ENCODE measurements around the gene C12orf75.
"Not testable (repeated sequence)": the region's sequence is repeated elsewhere in the genome, so short reads cannot be mapped to it uniquely, and the experiment has no call there.

Gene C12orf75

DNA sequence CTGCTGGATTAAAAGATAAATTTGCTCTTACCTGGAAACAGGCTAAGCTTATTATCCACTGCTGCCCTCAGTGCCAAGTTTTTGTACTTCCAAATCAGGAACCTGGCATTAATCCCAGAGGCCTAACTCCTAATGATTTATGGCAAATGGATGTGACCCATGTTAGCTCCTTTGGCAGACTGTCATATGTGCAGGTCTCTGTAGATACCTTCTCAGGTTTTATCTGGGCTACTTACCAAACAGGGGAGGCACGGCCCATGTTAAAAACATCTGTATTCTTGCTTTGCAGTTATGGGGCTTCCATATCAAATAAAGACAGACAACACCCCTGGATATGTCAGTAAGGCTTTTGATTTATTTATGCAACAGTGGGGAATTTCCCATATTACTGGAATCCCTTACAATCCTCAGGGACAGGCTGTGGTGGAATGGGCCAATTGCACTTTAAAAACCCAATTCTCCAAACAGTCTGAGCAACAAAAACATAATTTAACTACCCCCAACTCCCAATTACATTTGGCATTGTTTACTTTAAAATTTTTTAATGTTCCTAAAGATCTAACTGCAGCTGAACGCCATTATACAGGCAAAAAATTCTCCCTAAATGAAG lies 19.9 kb upstream of the C12orf75 start:
- not testable (repeated sequence) for DNase-seq (ENCODE audit: low read depth)

DNA sequence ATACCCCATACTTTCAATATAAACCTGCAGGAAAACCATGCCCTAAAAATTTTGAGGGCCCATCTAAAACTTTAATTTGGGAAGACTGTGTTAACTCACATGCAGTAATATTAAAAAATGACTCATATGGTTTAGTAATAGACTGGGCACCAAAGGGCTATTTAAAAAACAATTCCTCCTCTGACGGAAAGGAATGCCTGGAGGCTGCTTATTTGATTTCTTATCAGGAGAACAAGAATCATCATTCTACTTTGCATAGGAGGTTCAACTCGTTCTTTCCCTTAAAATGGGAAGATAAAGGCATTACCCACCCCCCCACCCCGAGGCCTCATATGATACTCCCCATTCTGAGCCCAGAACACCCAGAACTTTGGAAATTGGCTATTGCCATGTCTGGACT lies 18.6 kb upstream of the C12orf75 start:
- peak; percentile 47 for DNase-seq (ENCODE audit: low read depth)

DNA sequence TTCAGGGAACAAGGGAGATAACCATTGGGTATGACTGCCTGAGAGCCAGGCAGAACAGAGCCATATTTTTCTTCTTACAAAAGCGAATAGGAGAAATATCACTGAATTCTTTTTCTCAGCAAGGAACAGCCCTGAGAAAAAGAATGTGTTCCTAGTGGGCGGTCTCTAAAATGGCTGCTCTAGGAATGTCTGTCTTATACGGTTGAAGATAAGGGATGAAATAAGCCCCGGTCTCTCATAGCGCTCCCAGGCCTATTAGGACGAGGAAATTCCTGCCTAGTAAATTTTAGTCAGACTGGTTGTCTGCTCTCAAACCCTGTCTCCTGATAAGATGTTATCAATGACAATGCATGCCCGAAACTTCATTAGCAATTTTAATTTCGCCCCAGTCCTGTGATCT lies 16.7 kb upstream of the C12orf75 start:
- DNase-seq (ENCODE audit: low read depth), result not testable (repeated sequence)

DNA sequence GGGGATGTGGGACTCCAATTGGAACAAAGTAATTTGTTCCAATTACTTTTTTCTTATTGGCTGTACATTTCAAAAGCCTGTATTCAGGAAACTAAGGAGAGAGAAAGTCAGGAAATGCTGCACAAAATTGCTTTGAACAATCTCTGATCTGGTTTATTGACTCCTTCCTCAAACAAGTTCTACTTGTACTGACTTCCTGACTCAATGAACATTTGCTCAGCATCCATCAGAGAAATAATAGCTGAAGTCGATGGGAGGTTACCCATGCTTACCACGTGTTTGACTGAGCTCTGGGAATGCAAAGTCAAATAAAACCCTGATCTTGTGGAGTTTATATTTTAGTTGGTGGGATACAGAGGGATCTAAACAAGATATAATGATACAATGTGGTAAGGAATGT lies 15.4 kb upstream of the C12orf75 start:
- DNase-seq (ENCODE audit: low read depth), result no peak

- no peak for DNase-seq (ENCODE audit: low read depth)
Measured at GRCh38 chr12:105315726-105316125, 14.8 kb upstream of the C12orf75 start.

DNA sequence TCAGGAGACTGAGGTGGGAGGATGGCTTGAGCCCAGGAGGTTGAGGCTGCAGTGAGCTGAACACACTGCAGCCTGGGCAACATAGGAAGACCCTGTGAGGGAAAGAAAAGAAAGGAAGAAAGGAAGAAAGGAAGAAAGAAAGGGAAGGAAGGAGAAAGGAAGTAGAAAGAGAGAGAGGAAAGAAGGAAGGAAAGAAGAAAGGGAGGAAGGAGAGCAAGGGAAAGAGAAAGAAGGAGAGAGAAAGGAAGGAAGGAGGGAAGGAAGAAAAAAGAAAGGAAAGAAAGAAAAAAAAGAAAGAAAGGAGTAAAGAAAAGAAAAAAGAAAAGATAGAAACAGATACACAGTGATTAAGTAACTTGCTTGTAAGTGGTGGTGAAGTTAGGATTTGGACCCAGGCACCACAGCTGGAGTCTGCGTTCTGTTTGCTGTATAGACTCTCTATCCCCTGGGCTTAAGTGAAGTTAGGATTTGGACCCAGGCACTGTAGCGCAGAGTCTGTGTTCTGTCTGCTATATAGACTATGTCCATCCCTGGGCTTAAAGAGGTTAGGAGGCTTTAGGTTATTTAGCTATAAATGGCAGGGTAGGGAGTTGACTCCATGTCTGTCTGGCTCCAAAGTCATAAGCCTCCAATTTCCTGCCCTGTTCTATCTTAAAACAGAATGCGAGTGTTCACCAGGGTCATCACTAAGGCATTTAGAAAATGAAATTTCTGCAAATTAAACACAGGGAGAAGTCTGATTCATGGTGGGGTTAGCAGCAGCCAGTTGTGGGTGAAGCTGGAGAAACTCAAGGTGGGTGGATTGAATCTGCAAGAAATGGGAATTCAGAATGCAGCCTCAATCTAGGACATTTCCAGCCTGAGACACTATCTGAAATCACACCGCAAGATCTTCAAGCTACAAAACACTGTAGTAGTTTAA lies 13.3 kb upstream of the C12orf75 start:
- DNase-seq (ENCODE audit: low read depth), result peak; percentile 86

DNA sequence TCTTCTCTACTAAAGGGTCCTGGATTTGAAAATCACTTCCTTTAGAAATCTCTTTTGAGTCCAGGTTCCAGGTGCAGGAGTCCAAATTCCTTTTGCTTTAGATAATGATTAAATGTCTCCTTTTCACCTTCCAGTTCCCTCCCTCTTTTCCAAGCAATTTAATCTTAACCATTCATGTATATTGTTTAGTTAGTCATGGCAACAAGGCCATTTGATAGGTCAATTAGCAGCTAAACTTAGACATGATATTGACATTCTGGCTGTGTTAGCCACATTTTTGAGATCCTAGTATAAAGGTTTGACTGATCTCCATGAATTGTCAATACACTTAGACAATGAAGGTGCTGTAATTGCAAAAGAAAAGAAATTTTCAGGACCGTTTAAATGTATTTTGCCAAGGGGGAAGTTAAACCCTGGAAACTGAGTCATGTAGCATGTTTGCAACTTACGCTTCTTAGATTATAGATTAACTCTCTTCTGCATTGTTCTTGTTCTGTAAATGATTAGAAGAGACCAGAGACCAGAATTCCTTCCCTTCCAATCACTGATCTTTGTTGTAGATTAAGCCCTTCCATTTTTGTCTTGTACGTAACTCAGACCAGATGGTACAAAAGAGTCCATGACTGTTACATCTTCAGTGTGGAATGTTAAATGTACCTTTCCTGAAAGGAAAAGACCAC lies 12.4 kb upstream of the C12orf75 start:
- DNase-seq (ENCODE audit: low read depth), result peak; percentile 45

DNA sequence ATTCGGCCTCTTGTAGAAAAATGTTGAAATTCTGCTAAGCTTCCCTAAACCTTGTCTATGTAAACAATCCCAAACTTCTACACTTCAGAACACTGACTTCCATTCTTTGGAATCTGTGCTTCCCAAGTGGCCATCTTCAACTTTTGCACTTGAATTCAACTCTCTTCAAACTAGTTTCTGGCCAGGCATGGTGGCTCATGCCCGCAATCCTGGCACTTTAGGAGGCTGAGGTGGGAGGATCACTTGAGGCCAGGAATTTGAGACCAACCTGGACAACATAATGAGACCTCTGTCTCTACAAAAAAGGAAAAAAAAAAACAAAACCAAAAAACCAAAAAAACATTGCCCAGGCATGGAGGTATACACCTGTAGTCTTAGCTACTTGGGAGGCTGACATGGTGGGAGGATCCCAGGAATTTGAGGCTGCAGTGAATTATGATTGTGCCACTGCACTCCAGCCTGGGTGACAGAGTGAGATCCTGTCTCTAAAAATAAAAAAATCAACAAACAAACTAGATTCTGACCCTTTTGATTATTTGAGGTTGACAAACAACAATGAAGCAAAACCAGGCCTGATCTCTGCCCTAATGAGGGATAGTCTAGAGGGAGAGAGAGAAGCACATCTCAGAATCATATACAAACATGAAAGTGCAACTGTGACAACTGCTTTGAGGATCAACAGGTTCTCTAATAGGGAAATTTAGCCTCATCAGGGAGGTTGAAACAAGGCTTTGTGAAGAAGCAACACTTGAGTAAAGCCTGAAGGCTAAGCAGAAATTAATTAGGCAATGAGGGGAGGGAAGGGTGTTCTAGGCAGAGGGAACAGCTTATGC lies 11.6 kb upstream of the C12orf75 start:
- no peak for DNase-seq (ENCODE audit: low read depth)

DNA sequence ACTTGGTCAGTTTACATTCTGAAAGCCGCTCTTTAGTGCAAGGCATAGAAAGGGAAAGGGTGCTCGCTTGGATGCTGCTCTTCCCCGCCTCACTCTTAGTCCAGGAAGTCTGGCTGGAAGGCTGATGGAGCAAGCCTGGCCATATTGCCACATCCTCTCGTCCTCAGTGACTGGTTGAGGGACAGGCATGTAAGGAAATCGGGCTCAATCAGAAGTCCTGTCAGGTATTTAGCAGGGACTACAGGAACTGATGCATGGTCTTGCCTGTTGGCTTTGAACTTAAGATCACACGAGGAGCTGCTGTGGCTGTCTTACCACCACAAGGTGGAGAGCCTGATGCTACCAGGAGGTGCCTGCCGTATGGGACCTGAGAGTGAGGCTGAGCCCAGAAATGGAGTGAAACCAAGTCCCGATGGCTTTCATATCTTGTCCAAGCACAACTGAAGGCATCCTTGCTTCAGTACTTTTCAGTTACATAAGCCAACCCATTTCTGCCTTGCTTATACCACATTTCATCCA lies 10.7 kb upstream of the C12orf75 start:
- no peak for DNase-seq (ENCODE audit: low read depth)

DNA sequence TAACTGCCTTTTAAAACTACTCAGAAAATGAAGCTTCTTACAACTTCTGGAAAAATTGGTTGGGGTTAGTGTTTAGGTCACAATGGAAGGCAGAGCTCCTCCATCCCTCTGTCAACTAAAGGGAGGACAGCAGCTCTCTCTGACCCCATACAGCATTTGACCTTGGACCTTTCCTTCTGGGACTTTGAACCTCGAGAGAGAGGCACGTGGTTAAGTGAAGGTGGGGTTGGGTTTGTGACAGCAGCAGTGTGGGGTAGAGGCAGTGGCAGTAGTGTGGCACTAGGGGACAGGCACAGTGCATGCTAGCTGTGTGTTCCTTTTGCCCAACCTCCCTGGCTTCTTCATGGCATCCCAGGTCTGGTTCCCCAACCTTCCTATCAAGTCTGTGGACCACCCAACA lies 9.4 kb upstream of the C12orf75 start:
- no peak for DNase-seq (ENCODE audit: low read depth)

- DNase-seq (ENCODE audit: low read depth), result no peak
Measured at GRCh38 chr12:105322070-105322469, 8.4 kb upstream of the C12orf75 start.

DNA sequence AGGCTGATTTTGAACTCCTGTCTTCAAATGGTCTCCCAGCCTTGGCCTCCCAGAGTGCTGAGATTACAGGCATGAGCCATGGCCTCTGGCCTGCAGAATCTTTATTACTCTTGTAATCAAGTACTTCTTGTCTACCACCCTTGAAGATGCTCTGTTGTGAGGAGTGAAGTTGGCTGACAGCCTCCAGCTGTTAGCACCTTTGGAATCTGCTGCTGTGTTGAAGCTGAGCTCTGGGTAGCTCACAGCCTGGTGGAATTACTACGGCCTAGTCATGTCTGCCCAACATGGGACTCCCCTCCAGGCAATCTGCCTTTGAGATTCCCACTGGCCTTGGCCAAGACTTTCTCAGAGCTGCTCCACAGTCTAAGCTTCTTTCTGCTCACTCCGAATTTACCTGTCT lies 5.8 kb upstream of the C12orf75 start:
- no peak for DNase-seq (ENCODE audit: low read depth)

- no peak for DNase-seq (ENCODE audit: low read depth)
Measured at GRCh38 chr12:105325117-105325516, 5.4 kb upstream of the C12orf75 start.

GRCh38 chr12:105329926-105330282 lies 587 bp upstream of the C12orf75 start:
- no peak for DNase-seq (ENCODE audit: low read depth)

DNA sequence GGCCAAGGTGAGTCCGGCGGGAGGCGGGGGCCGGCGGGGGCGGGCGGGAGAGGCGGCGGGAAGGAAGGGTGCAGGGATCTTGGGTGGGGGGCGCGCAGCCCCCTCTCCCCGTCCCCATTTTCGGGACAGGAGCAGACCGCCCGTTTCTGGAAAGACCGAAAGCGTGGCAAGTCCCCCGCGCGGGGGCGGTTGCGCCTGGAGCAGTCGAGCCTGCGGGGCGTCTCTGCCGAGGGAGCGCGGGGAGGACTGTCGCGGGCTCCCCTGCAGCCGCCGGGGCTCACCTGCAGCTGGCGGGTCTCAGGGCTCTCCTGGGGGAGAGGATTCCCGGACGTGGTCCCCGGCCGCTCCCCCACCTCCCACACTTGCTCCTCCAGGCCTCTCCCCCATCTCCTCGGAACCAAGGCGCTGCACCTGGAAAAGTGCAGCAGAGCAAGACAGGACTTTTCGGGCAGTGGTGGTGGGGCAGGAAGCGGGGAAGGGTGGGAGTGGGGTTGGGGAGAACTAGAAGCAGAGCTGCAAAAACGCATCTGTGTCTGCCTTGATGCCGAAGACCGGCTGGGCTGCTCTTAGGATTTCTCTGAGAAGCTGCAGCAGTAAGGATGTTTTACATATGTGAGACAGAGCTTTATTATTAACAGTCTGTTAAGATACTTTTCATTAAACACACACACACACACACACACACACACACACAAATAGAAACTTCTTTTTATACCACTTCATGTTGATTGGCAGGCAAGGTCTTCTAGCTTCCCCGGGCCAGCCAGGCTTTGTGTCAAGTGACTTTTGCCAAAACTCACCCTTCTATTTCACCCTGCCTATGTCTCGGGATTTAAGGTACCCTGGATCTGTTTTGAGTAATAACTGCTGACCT lies 677 bp downstream of the C12orf75 start:
- DNase-seq (ENCODE audit: low read depth), result peak; percentile 50

DNA sequence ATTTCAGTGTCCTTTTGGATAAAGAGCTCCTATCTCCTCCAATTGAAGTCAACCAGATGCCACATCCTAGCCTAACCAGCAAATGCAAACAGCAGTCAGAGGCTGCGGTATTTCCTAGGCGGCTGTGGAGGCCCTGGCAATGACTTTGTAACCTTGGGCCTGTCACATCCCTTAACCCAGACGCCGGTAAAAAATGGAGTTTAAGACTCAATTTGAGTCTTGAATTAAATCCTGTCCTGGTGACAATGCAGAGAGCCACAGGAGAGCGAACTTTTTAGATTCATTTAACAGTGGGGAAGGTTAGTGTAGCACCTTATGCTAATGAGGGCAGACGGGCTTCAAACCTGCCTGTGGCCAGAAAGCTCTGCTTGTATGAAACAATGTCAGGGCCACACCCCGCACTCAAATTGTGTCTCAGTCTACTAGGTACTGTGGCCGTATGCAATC lies 1.3 kb downstream of the C12orf75 start:
- peak; percentile 46 for DNase-seq (ENCODE audit: low read depth)

DNA sequence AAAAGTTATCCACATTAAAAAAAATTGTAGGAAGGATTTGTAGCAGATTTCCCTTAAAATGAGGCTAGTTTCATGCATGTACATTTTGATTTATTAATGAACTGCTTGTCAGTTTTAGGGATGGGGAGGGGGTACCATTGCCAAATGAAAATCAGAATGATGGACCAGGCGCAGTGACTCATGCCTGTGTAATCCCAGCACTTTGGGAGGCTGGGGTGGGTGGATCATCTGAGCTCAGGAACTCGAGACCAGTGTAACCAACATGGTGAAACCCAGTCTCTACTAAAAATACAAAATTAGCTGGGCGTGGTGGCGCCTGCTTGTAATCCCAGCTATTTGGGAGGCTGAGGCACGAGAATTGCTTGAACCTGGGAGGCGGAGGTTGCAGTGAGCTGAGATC lies 1.8 kb downstream of the C12orf75 start:
- DNase-seq (ENCODE audit: low read depth), result peak; percentile 71

DNA sequence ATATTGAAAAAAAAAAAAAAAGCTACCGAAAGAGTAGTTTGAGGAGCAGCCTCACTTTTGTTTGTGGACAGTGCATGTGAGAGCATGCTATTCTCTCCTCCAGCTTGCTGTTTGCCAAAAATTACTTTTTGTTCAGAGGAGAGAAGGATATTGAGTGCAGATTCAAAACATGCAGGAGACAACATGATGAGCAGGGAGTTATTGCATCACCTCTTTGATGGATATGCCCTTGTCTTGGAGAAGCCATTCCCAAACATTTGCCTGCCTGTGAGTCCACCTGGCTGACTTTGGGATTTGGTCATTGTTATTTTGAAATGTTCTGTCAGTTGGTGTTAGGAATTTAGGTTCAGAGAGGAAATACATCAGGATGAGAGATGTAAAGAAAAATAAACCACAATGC lies 2.4 kb downstream of the C12orf75 start:
- no peak for DNase-seq (ENCODE audit: low read depth)

DNA sequence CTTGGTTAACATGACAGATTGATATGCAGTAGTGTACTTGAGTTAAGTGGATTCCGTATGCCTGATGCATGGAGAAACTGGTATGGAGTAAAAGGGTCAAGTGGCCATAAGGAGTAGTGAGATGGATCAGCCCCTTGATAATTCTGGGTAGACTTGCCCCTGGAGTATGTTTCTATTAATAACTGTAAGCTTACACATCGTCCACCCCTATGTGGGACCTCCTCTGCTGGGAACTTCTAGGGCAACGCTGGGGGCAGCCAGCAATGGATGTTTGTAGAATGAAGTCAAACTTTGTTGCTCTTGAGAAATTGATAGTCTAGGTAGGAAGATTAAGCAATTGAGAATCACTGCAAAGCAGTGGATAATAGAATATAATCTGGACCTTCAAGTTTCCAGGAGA lies 3.5 kb downstream of the C12orf75 start:
- peak; percentile 74 for DNase-seq (ENCODE audit: low read depth)

DNA sequence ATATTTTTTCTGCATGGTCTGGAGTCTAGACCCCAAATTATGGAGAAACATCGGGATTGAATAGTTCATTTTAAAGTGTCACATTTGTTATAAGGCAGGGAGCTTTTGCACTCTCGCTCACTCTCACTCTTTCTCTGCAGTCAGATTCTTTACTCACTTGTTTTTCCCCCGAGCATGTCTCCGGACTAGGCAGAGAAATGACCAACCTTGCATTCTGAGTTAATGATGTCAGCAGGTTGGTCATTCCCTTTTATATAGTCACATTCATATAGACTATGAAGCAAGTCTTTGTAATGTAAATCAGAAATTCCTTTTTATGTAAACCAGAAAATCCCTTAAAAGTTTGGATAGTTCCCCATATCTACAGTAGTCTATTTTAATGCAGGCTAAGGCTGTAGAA lies 4.1 kb downstream of the C12orf75 start:
- DNase-seq (ENCODE audit: low read depth), result peak; percentile 92

- DNase-seq (ENCODE audit: low read depth), result no peak
Measured at GRCh38 chr12:105335856-105336255, 5.4 kb downstream of the C12orf75 start.
